ENCODE data around the gene TOR1AIP1.

Gene TOR1AIP1

GRCh38 chr1:179968994-179969919, 87.2 kb downstream of the TOR1AIP1 start:
- DNase-seq: no peak
- Histone ChIP-seq H3K9me3 (ENCODE audit: severe bottlenecking) (no peaks in the 10 kb centered on the region), H3K27ac (no peak overlapping the region), H3K4me3 (ENCODE audit: low read depth, low read length) (no peak overlapping the region), H3K36me3 (peaks cover 6% of the 10 kb centered on the region; the same call in 1 of the 2 replicates), H3K27me3 (ENCODE audit: insufficient read depth, low read depth, severe bottlenecking) (no peaks in the 10 kb centered on the region)
- no peak for TF ChIP-seq CTCF (IDR thresholded peaks at IDR 0.05; ENCODE audit: low read depth, low read length)
